GM21526 (cell line): ENCODE data around the gene TUBB4B.

Experiments used
- ATAC-seq: cut with Tn5 transposase; IDR thresholded peaks from one replicate; pipeline ENCODE4 v1.9.1; 2021; ENCODE audit warnings: moderate library complexity; ENCODE audit not compliant: unreplicated experiment, low FRiP score

Gene TUBB4B

GRCh38 chr9:137224830-137225694, 16.0 kb upstream of the TUBB4B start, which contains the start of gene CYSRT1:
Gene CYSRT1, plus strand, starts transcription at chr9:137225174. Its CDS starts 448 bp downstream, at chr9:137225622.
- no peak for ATAC-seq

GRCh38 chr9:137225699-137226331, 15.3 kb upstream of the TUBB4B start:
- no peak for ATAC-seq

GRCh38 chr9:137226338-137227053, 14.6 kb upstream of the TUBB4B start:
- ATAC-seq = no peak

GRCh38 chr9:137227054-137227852, 13.8 kb upstream of the TUBB4B start, which contains the start of gene RNF224:
Gene RNF224, plus strand, starts transcription at chr9:137227502. Its CDS starts 834 bp downstream, at chr9:137228336.
- ATAC-seq = no peak

GRCh38 chr9:137227853-137228505, 13.1 kb upstream of the TUBB4B start:
- no peak for ATAC-seq

GRCh38 chr9:137228506-137228967, 12.6 kb upstream of the TUBB4B start:
- no peak for ATAC-seq

- no peak for ATAC-seq
Observed at GRCh38 chr9:137228968-137229896, 11.9 kb upstream of the TUBB4B start.

GRCh38 chr9:137229903-137230704, 11.0 kb upstream of the TUBB4B start:
- ATAC-seq = no peak

GRCh38 chr9:137230705-137231371, 10.2 kb upstream of the TUBB4B start, which contains the start of gene SLC34A3:
Gene SLC34A3, plus strand, starts transcription at chr9:137230901. Its CDS starts 802 bp downstream, at chr9:137231703.
- no peak for ATAC-seq

- no peak for ATAC-seq
Observed at GRCh38 chr9:137231372-137232039, 9.6 kb upstream of the TUBB4B start.

- ATAC-seq = no peak
Observed at GRCh38 chr9:137232101-137232500, 9.0 kb upstream of the TUBB4B start.

GRCh38 chr9:137232510-137232909, 8.6 kb upstream of the TUBB4B start:
- ATAC-seq = no peak

- no peak for ATAC-seq
Observed at GRCh38 chr9:137233143-137233980, 7.7 kb upstream of the TUBB4B start.

- ATAC-seq = no peak
Observed at GRCh38 chr9:137234055-137234697, 6.9 kb upstream of the TUBB4B start.

- no peak for ATAC-seq
Observed at GRCh38 chr9:137234758-137235423, 6.2 kb upstream of the TUBB4B start.
